ENCODE results near the gene CREM.

CREM gene

DNA sequence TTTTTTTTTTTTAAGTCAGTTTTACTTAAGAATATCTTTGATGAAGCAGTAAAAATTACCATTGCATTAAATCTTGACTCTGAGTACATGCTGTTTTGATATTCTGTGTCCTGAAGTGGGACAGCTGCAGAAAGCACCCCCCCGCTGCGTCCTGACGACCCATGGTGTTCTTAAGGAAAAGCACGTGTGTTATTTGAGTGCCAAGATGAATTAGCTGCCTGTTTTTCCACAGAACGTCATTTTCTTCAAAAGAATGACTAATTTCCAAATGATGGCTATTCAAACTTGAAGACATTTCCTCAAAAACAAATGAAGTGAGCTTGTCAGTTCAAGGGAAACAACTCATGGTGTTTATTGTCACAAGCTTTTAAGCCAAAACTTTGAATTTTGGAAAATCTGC lies 45.9 kb downstream of the CREM start:
- no peak for TF ChIP-seq TEAD4 (IDR thresholded peaks at IDR 0.05)
- TF ChIP-seq, protein P1, sequence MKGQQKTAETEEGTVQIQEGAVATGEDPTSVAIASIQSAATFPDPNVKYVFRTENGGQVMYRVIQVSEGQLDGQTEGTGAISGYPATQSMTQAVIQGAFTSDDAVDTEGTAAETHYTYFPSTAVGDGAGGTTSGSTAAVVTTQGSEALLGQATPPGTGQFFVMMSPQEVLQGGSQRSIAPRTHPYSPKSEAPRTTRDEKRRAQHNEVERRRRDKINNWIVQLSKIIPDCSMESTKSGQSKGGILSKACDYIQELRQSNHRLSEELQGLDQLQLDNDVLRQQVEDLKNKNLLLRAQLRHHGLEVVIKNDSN (IDR thresholded peaks at IDR 0.05): no peak
- TF ChIP-seq TAF1 (IDR thresholded peaks at IDR 0.05; ENCODE audit: low read depth): no peak
- no peak for TF ChIP-seq FOXM1 (IDR thresholded peaks at IDR 0.05; ENCODE audit: borderline replicate concordance, low read depth)
- no peak for TF ChIP-seq TCF12 (IDR thresholded peaks at IDR 0.05; ENCODE audit: low read depth)
- TF ChIP-seq, protein P2, sequence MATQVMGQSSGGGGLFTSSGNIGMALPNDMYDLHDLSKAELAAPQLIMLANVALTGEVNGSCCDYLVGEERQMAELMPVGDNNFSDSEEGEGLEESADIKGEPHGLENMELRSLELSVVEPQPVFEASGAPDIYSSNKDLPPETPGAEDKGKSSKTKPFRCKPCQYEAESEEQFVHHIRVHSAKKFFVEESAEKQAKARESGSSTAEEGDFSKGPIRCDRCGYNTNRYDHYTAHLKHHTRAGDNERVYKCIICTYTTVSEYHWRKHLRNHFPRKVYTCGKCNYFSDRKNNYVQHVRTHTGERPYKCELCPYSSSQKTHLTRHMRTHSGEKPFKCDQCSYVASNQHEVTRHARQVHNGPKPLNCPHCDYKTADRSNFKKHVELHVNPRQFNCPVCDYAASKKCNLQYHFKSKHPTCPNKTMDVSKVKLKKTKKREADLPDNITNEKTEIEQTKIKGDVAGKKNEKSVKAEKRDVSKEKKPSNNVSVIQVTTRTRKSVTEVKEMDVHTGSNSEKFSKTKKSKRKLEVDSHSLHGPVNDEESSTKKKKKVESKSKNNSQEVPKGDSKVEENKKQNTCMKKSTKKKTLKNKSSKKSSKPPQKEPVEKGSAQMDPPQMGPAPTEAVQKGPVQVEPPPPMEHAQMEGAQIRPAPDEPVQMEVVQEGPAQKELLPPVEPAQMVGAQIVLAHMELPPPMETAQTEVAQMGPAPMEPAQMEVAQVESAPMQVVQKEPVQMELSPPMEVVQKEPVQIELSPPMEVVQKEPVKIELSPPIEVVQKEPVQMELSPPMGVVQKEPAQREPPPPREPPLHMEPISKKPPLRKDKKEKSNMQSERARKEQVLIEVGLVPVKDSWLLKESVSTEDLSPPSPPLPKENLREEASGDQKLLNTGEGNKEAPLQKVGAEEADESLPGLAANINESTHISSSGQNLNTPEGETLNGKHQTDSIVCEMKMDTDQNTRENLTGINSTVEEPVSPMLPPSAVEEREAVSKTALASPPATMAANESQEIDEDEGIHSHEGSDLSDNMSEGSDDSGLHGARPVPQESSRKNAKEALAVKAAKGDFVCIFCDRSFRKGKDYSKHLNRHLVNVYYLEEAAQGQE (IDR thresholded peaks at IDR 0.05; ENCODE audit: low read depth): no peak
- no peak for TF ChIP-seq EGR1 (IDR thresholded peaks at IDR 0.05)

DNA sequence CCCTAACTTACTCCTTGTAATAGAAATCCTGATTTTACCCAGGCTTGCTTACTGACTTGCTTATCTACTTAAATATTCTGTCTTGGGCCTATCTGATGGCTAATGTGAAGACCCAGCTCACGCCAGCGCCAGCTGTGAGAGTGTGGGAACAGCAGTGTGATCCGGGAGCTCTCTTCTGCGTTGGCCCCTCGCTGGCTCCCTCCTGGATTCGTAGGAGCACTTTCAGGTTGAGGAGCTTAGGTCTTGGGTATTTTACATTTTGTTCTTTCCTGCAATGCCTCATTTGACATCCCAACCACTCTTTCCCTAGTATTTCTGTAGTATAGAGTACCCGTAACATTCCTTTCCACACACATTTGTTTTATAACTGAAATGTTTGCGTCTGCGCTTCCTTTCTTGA lies 51.7 kb downstream of the CREM start:
- TF ChIP-seq EGR1 (IDR thresholded peaks at IDR 0.05) (no peak), TEAD4 (IDR thresholded peaks at IDR 0.05) (no peak), YY1 (IDR thresholded peaks at IDR 0.05; ENCODE audit: low read depth) (no peak)
- TF ChIP-seq, protein P1 (IDR thresholded peaks at IDR 0.05): no peak

DNA sequence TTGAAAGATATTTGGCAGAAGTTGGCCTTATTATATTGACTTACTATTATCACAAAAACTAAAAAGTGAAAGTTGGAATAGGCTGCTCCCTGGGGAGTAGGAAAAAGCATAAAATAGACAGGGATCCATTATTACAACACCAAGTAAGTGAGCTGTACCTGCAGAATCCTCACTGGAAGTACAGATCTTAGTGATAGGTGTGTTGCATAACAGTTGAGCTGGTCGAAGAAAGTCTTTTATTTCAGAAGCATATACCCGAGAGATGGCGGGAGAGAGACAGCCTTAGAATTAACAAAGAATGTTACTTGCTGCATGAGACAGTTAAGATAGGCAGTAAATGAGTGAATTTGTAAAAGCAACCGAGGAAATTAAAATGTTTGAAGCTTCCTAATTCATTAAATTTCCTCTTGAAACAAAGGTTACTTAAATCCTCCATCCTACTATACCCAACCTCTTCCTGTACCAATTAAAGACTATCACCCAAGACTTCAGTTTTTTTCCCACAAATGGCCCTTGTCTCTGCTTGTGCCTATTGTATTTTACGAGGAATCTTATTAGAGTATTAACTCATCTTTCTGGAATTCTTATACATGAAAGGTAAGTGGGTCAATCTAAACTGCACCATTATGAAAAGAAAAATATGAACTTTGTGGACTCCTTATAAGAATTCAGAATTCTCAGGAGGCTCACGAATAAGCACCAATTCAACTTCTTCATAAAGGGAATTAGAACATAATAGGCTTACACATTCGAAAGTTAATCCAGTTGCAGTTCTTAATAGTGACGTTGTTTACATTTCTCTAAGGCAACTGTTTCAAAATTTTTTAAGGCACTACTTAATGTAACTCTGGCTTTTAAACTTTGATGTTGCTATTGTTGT lies 56.2 kb downstream of the CREM start:
- TF ChIP-seq TCF12 (IDR thresholded peaks at IDR 0.05; ENCODE audit: low read depth): no peak
- no peak for TF ChIP-seq ZBTB7A (IDR thresholded peaks at IDR 0.05; ENCODE audit: low read depth)
- TF ChIP-seq CEBPB (IDR thresholded peaks at IDR 0.05): no peak
- no peak for TF ChIP-seq EP300 (IDR thresholded peaks at IDR 0.05; ENCODE audit: borderline replicate concordance)
- TF ChIP-seq, protein P1 (IDR thresholded peaks at IDR 0.05): no peak
- no peak for TF ChIP-seq YY1 (IDR thresholded peaks at IDR 0.05; ENCODE audit: low read depth)
- no peak for TF ChIP-seq FOXM1 (IDR thresholded peaks at IDR 0.05; ENCODE audit: borderline replicate concordance, low read depth)
- no peak for TF ChIP-seq NFIC (IDR thresholded peaks at IDR 0.05)
- no peak for TF ChIP-seq CREB1 (IDR thresholded peaks at IDR 0.05; ENCODE audit: low read depth)
- TF ChIP-seq, protein P2 (IDR thresholded peaks at IDR 0.05; ENCODE audit: low read depth): no peak
- TF ChIP-seq TEAD4 (IDR thresholded peaks at IDR 0.05): no peak
- TF ChIP-seq, protein P3, sequence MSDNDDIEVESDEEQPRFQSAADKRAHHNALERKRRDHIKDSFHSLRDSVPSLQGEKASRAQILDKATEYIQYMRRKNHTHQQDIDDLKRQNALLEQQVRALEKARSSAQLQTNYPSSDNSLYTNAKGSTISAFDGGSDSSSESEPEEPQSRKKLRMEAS (IDR thresholded peaks at IDR 0.05): no peak
- TF ChIP-seq TAF1 (IDR thresholded peaks at IDR 0.05; ENCODE audit: low read depth): no peak
- TF ChIP-seq EGR1 (IDR thresholded peaks at IDR 0.05): no peak
- TF ChIP-seq RAD21 (IDR thresholded peaks at IDR 0.05; ENCODE audit: low read depth): no peak

DNA sequence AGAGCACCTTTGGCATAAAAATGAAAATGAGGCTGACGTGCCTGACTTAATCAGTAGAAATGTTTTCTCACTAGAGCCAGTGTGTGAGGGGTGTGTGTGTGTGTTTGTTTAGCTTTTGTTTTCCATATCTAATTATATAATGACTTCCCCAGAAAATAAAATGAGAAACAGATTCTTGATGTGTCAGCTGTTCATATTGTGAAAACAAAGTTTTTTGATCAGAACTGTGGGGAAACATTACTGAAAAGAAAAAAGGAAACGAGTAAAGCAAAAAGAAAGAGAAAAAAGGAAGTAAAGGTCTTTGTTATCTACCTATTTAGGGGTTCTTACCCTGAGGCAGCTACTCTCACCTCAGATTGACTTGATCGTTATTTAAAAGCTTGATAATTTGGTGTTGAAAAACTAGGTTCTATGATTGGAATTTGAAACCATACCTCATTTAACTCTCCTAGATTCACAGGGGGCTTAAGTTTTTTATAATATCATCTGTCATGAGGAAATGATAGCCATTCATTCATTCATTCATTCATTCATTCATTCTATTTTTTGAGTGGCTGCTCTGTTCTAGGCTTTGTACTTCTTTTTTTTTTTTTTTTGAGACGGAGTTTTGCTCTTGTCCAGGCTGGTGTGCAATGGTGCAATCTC lies 58.0 kb downstream of the CREM start:
- no peak for TF ChIP-seq CREB1 (IDR thresholded peaks at IDR 0.05; ENCODE audit: low read depth)
- no peak for TF ChIP-seq TAF1 (IDR thresholded peaks at IDR 0.05; ENCODE audit: low read depth)
- TF ChIP-seq FOXM1 (IDR thresholded peaks at IDR 0.05; ENCODE audit: borderline replicate concordance, low read depth): no peak
- TF ChIP-seq EGR1 (IDR thresholded peaks at IDR 0.05): no peak
- TF ChIP-seq YY1 (IDR thresholded peaks at IDR 0.05; ENCODE audit: low read depth): no peak
- TF ChIP-seq, protein P3 (IDR thresholded peaks at IDR 0.05): no peak
- TF ChIP-seq, protein P1 (IDR thresholded peaks at IDR 0.05): no peak
- no peak for TF ChIP-seq NFIC (IDR thresholded peaks at IDR 0.05)
- TF ChIP-seq TCF12 (IDR thresholded peaks at IDR 0.05; ENCODE audit: low read depth): no peak
- TF ChIP-seq RAD21 (IDR thresholded peaks at IDR 0.05; ENCODE audit: low read depth): no peak
- TF ChIP-seq TEAD4 (IDR thresholded peaks at IDR 0.05): no peak
- TF ChIP-seq EP300 (IDR thresholded peaks at IDR 0.05; ENCODE audit: borderline replicate concordance): no peak
- TF ChIP-seq, protein P2 (IDR thresholded peaks at IDR 0.05; ENCODE audit: low read depth): no peak
